ENCODE data around the gene PRKACG.
"Not testable (repeated sequence)": the region's sequence is repeated elsewhere in the genome, so short reads cannot be mapped to it uniquely, and the experiment has no call there.

Gene PRKACG

GRCh38 chr9:69058101-69058500, 44.2 kb upstream of the PRKACG start:
- H3K4me1 ChIP-seq (ENCODE audit: insufficient read depth, low read length, severe bottlenecking): no peaks in the 10 kb centered on the region
- H3K27ac ChIP-seq (ENCODE audit: low read depth, low read length, poor library complexity, severe bottlenecking): no peak overlapping the region
- no peak overlapping the region for H2AFZ ChIP-seq (ENCODE audit: low read length)
- H3K79me2 ChIP-seq (ENCODE audit: insufficient read depth, low read length): no peaks in the 10 kb centered on the region
- peaks cover 34% of the 10 kb centered on the region; the same call in 1 of the 2 replicates for H3K36me3 ChIP-seq (ENCODE audit: insufficient read depth, low read length)
- H3K9ac ChIP-seq (ENCODE audit: low read length): no peak overlapping the region
- no peaks in the 10 kb centered on the region for H3K9me2 ChIP-seq (ENCODE audit: low read depth, low read length)
- H3K4me2 ChIP-seq (ENCODE audit: low read length): no peak overlapping the region
- H3K27me3 ChIP-seq (ENCODE audit: insufficient read depth, low read length): no peaks in the 10 kb centered on the region
- no peak overlapping the region for H3K4me3 ChIP-seq (ENCODE audit: low read depth, low read length, poor library complexity, severe bottlenecking)
- no peaks in the 10 kb centered on the region for H3F3A ChIP-seq (ENCODE audit: insufficient read depth, low read length)
- no peak for TF ChIP-seq EZH2 (IDR thresholded peaks at IDR 0.05; ENCODE audit: borderline replicate concordance, low read length)
- TF ChIP-seq, protein P1, sequence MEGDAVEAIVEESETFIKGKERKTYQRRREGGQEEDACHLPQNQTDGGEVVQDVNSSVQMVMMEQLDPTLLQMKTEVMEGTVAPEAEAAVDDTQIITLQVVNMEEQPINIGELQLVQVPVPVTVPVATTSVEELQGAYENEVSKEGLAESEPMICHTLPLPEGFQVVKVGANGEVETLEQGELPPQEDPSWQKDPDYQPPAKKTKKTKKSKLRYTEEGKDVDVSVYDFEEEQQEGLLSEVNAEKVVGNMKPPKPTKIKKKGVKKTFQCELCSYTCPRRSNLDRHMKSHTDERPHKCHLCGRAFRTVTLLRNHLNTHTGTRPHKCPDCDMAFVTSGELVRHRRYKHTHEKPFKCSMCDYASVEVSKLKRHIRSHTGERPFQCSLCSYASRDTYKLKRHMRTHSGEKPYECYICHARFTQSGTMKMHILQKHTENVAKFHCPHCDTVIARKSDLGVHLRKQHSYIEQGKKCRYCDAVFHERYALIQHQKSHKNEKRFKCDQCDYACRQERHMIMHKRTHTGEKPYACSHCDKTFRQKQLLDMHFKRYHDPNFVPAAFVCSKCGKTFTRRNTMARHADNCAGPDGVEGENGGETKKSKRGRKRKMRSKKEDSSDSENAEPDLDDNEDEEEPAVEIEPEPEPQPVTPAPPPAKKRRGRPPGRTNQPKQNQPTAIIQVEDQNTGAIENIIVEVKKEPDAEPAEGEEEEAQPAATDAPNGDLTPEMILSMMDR (IDR thresholded peaks at IDR 0.05; ENCODE audit: low read length): no peak
- H3K9me3 ChIP-seq (ENCODE audit: low read length): no peaks in the 10 kb centered on the region
- H4K20me1 ChIP-seq (ENCODE audit: insufficient read depth, low read length): no peaks in the 10 kb centered on the region

DNA sequence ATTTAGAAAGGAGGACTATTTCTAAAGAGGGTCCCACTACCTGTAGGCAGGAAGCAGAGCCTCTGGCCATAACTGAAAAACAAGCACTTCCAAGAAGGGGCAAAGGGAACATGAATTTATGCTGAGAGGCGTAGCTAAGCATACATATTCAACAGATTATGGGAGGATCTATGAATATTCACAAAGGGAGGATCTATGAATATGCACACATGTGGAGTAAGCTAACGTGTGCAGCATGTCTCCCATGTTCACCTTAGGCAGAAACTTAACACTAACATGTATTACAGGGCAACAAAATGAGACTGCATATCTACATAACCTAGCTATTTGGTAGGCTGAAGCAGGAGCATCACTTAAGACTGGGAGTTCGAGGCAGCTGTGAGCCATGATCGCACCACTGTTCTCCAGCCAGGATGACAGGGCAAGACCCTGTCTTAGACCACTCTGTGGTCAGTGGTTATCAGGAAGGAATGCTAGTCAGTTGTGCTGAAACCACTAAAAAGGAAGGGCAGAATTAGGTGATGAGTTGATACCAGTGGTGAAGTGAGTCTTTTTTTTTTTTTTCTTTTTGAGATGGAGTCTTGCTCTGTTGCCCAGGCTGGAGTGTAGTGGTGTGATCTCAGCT, 42.4 kb upstream of the PRKACG start:
- Histone ChIP-seq H3K36me3 (ENCODE audit: insufficient read depth, low read length) (peaks cover 30% of the 10 kb centered on the region), H3K9me2 (ENCODE audit: low read depth, low read length) (no peaks in the 10 kb centered on the region), H3K79me2 (ENCODE audit: insufficient read depth, low read length) (no peaks in the 10 kb centered on the region), H3K27me3 (ENCODE audit: insufficient read depth, low read length) (no peaks in the 10 kb centered on the region), H3K9me3 (ENCODE audit: low read length) (no peaks in the 10 kb centered on the region), H2AFZ (ENCODE audit: low read length) (no peak overlapping the region), H3K9ac (ENCODE audit: low read length) (no peak overlapping the region), H3K4me1 (ENCODE audit: insufficient read depth, low read length, severe bottlenecking) (no peaks in the 10 kb centered on the region), H3K4me3 (ENCODE audit: low read depth, low read length, poor library complexity, severe bottlenecking) (no peak overlapping the region), H4K20me1 (ENCODE audit: insufficient read depth, low read length) (no peaks in the 10 kb centered on the region), H3F3A (ENCODE audit: insufficient read depth, low read length) (no peaks in the 10 kb centered on the region), H3K27ac (ENCODE audit: low read depth, low read length, poor library complexity, severe bottlenecking) (no peak overlapping the region), H3K4me2 (ENCODE audit: low read length) (no peak overlapping the region)
- no peak for TF ChIP-seq EZH2 (IDR thresholded peaks at IDR 0.05; ENCODE audit: borderline replicate concordance, low read length)
- TF ChIP-seq, protein P1 (IDR thresholded peaks at IDR 0.05; ENCODE audit: low read length): no peak

DNA sequence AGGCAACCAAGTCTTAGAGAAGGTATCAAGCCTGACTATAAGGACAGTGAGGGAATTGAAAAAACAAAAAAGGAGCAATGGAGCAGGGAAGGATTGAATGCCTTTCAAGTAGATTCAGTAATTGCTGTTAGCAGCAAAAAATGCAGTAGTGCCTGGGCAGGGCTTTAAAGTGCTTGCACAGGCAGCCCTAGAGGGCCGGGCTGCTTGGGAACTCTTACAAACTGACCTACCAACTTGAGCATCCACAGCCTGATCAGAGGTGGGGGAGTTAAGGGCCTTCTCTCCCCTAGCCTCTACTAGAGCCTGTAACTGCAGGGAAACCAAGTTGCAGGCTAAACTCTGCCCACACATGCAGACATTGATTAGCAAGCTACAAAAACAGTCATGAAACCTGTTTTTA, 41.1 kb upstream of the PRKACG start:
- no peaks in the 10 kb centered on the region for H3K9me3 ChIP-seq (ENCODE audit: low read length)
- H3K79me2 ChIP-seq (ENCODE audit: insufficient read depth, low read length): no peaks in the 10 kb centered on the region
- peaks cover 25% of the 10 kb centered on the region for H3K36me3 ChIP-seq (ENCODE audit: insufficient read depth, low read length)
- no peaks in the 10 kb centered on the region for H3K9me2 ChIP-seq (ENCODE audit: low read depth, low read length)
- H3K4me2 ChIP-seq (ENCODE audit: low read length): no peak overlapping the region
- no peak overlapping the region for H3K9ac ChIP-seq (ENCODE audit: low read length)
- no peaks in the 10 kb centered on the region for H3F3A ChIP-seq (ENCODE audit: insufficient read depth, low read length)
- H3K4me1 ChIP-seq (ENCODE audit: insufficient read depth, low read length, severe bottlenecking): no peaks in the 10 kb centered on the region
- no peaks in the 10 kb centered on the region for H3K27me3 ChIP-seq (ENCODE audit: insufficient read depth, low read length)
- no peak overlapping the region for H3K4me3 ChIP-seq (ENCODE audit: low read depth, low read length, poor library complexity, severe bottlenecking)
- H4K20me1 ChIP-seq (ENCODE audit: insufficient read depth, low read length): no peaks in the 10 kb centered on the region
- no peak overlapping the region for H3K27ac ChIP-seq (ENCODE audit: low read depth, low read length, poor library complexity, severe bottlenecking)
- no peak overlapping the region for H2AFZ ChIP-seq (ENCODE audit: low read length)
- no peak for TF ChIP-seq EZH2 (IDR thresholded peaks at IDR 0.05; ENCODE audit: borderline replicate concordance, low read length)
- TF ChIP-seq, protein P1 (IDR thresholded peaks at IDR 0.05; ENCODE audit: low read length): no peak

GRCh38 chr9:69050936-69051335, 37.0 kb upstream of the PRKACG start:
- not testable (repeated sequence) for H3K4me1 ChIP-seq (ENCODE audit: insufficient read depth, low read length, severe bottlenecking); H3K9me2 ChIP-seq (ENCODE audit: low read depth, low read length); H2AFZ ChIP-seq (ENCODE audit: low read length); H3K27ac ChIP-seq (ENCODE audit: low read depth, low read length, poor library complexity, severe bottlenecking); H3K4me2 ChIP-seq (ENCODE audit: low read length); H3K9ac ChIP-seq (ENCODE audit: low read length); H4K20me1 ChIP-seq (ENCODE audit: insufficient read depth, low read length); H3K27me3 ChIP-seq (ENCODE audit: insufficient read depth, low read length); H3F3A ChIP-seq (ENCODE audit: insufficient read depth, low read length); H3K9me3 ChIP-seq (ENCODE audit: low read length); H3K79me2 ChIP-seq (ENCODE audit: insufficient read depth, low read length); H3K4me3 ChIP-seq (ENCODE audit: low read depth, low read length, poor library complexity, severe bottlenecking)
- peaks cover 36% of the 10 kb centered on the region for H3K36me3 ChIP-seq (ENCODE audit: insufficient read depth, low read length)
